AG10803 (cell line): ENCODE measurements around the gene FITM2.
A peak's percentile ranks its signal among the peaks of the same experiment; 100 is the strongest.

Source experiments
- DNase-seq: peaks from one replicate; pipeline ENCODE4 v3.0.0; 2010; ENCODE audit warnings: low read depth
- H3K4me3 ChIP-seq: 2 replicates; pipeline ENCODE4 v1.5.1; 2011; ENCODE audit warnings: mild to moderate bottlenecking, low read length, control low read depth
- CTCF ChIP-seq: conservative IDR thresholded peaks from 2 replicates; pipeline ENCODE4 v1.5.1; 2011; ENCODE audit warnings: mild to moderate bottlenecking, low read length, control low read depth, inconsistent platforms

The FITM2 gene

GRCh38 chr20:44280387-44280786, 30.6 kb downstream of the FITM2 start:
- DNase-seq = no peak
- TF ChIP-seq CTCF = no peak
- no peak overlapping the region for H3K4me3 ChIP-seq

- no peak overlapping the region for H3K4me3 ChIP-seq
- no peak for TF ChIP-seq CTCF
- DNase-seq = peak; percentile 76
Measured at GRCh38 chr20:44279228-44279627, 31.8 kb downstream of the FITM2 start.

GRCh38 chr20:44274303-44275017, 36.5 kb downstream of the FITM2 start:
- no peak for TF ChIP-seq CTCF
- no peak for DNase-seq
- H3K4me3 ChIP-seq = no peak overlapping the region

GRCh38 chr20:44273231-44274215, 37.5 kb downstream of the FITM2 start:
- DNase-seq = no peak
- no peak for TF ChIP-seq CTCF
- no peak overlapping the region for H3K4me3 ChIP-seq

- H3K4me3 ChIP-seq = no peak overlapping the region
- no peak for TF ChIP-seq CTCF
- DNase-seq = no peak
Measured at GRCh38 chr20:44271915-44272663, 38.9 kb downstream of the FITM2 start.

- DNase-seq = no peak
- no peak for TF ChIP-seq CTCF
- no peak overlapping the region for H3K4me3 ChIP-seq
Measured at GRCh38 chr20:44268802-44269201, 42.2 kb downstream of the FITM2 start.
